Sigmoid colon (tissue), 4 donors: ENCODE measurements around the gene DCAKD.

Experiments
- CTCF ChIP-seq, 4 experiments: fragments of 450-650 bp in 3 of 4; fragments of 200-600 bp in 1 of 4; IDR thresholded peaks; one replicate each; pipeline ENCODE4 v1.5.1; 2016 to 2019; ENCODE audit warnings: antibody characterized with exemption in 4 of 4, mild to moderate bottlenecking in 3 of 4, moderate library complexity in 2 of 4
- POLR2A ChIP-seq, 2 donors: fragments of 450-650 bp; IDR thresholded peaks; one replicate each; pipeline ENCODE4 v1.6.1; 2016; ENCODE audit warnings: antibody characterized with exemption in 2 of 2, mild to moderate bottlenecking in 2 of 2, moderate library complexity in 2 of 2
- POLR2AphosphoS5 ChIP-seq, 4 donors: sonication (generic); formaldehyde crosslinking; IDR thresholded peaks; one replicate each; pipeline ENCODE4 v1.6.1; 2017; ENCODE audit warnings: antibody characterized with exemption in 4 of 4

GRCh38 chr17:45087504-45087975 lies 36.1 kb upstream of the DCAKD start:
- no peak for TF ChIP-seq CTCF (IDR thresholded peaks at IDR 0.05)
- TF ChIP-seq POLR2A (IDR thresholded peaks at IDR 0.05): no peak
- TF ChIP-seq POLR2AphosphoS5 (IDR thresholded peaks at IDR 0.05): no peak
